ENCODE results near the gene FOXJ2. TPM values are rescaled to one million over a fixed set of nuclear protein-coding genes. Genes with fewer than 3 reads are reported as not detected.
"Not testable (repeated sequence)": the region's sequence is repeated elsewhere in the genome, so short reads cannot be mapped to it uniquely, and the experiment has no call there.

FOXJ2 gene
- total RNA-seq, 2 donors from 2014 or later: 19.9 to 22.1 TPM

GRCh38 chr12:8028267-8028666 is 4.2 kb upstream of the FOXJ2 start:
- DNase-seq (ENCODE audit: low spot score): no peak
- H3K27ac ChIP-seq: no peak overlapping the region
- no peak overlapping the region for H3K4me3 ChIP-seq
- H3K36me3 ChIP-seq: no peaks in the 10 kb centered on the region
- H3K27me3 ChIP-seq: no peaks in the 10 kb centered on the region
- TF ChIP-seq CTCF (IDR thresholded peaks at IDR 0.05): no peak
- peaks cover 0 to 5% of the 10 kb centered on the region in 2 donors for H3K4me1 ChIP-seq
- no peaks in the 10 kb centered on the region for H3K9me3 ChIP-seq

GRCh38 chr12:8030189-8030588 is 2.3 kb upstream of the FOXJ2 start:
- Histone ChIP-seq H3K27me3 (no peaks in the 10 kb centered on the region), H3K9me3 (no peaks in the 10 kb centered on the region), H3K4me3 (no peak overlapping the region), H3K36me3 (no peaks in the 10 kb centered on the region), H3K27ac (no peak overlapping the region), H3K4me1 (peaks cover 0 to 24% of the 10 kb centered on the region in 2 donors)
- TF ChIP-seq CTCF (IDR thresholded peaks at IDR 0.05): no peak
- DNase-seq (ENCODE audit: low spot score): no peak

GRCh38 chr12:8031017-8031416 is 1.5 kb upstream of the FOXJ2 start:
- not testable (repeated sequence) for H3K27me3 ChIP-seq; H3K9me3 ChIP-seq; H3K36me3 ChIP-seq; H3K4me3 ChIP-seq; H3K27ac ChIP-seq; DNase-seq (ENCODE audit: low spot score)
- H3K4me1 ChIP-seq: peaks cover 0 to 33% of the 10 kb centered on the region in 2 donors

- no peaks in the 10 kb centered on the region for H3K36me3 ChIP-seq
- peak overlapping the region; percentile 96 to 99 for H3K27ac ChIP-seq
- no peaks in the 10 kb centered on the region for H3K27me3 ChIP-seq
- no peak for TF ChIP-seq CTCF (IDR thresholded peaks at IDR 0.05)
- H3K4me1 ChIP-seq: peaks cover 0 to 41% of the 10 kb centered on the region in 2 donors
- peak overlapping the region; percentile 72 to 97 for H3K4me3 ChIP-seq
- DNase-seq (ENCODE audit: low spot score): no peak
- no peaks in the 10 kb centered on the region for H3K9me3 ChIP-seq
Measured at GRCh38 chr12:8031872-8032241, 659 bp upstream of the FOXJ2 start.

- no peak for DNase-seq (ENCODE audit: low spot score)
Measured at GRCh38 chr12:8033153-8034044, 883 bp downstream of the FOXJ2 start.

More at GRCh38 chr12:8033153-8034044, 883 bp downstream of the FOXJ2 start:
- no peak for TF ChIP-seq CTCF (IDR thresholded peaks at IDR 0.05)
- H3K27ac ChIP-seq: peak overlapping the region; percentile 96 to 99
- H3K27me3 ChIP-seq: no peaks in the 10 kb centered on the region
- H3K4me1 ChIP-seq: peaks cover 0 to 56% of the 10 kb centered on the region in 2 donors
- H3K9me3 ChIP-seq: no peaks in the 10 kb centered on the region
- peak overlapping the region; percentile 72 to 97 for H3K4me3 ChIP-seq
- H3K36me3 ChIP-seq: no peaks in the 10 kb centered on the region
